CD8-positive, alpha-beta memory T cell (primary cell): ENCODE data around the gene PDGFA. TPM values are rescaled to one million over a fixed set of nuclear protein-coding genes. Genes with fewer than 3 reads are reported as not detected.

Source experiments
- CTCF ChIA-PET: fragments of 350-600 bp; sonication (Branson Sonifier 250); formaldehyde crosslinking; loops from one replicate; lab custom pipeline; 2021; ENCODE audit warnings: antibody characterized with exemption; lab: Charles Lee
- POLR2A ChIA-PET: fragments of 350-600 bp; sonication (Branson Sonifier 250); formaldehyde crosslinking; loops from one replicate; lab custom pipeline; 2021; ENCODE audit warnings: antibody characterized with exemption; lab: Charles Lee
- DNase-seq, 5 donors: peaks; one replicate each; pipeline versions ENCODE4 v3.0.0 to v3.0.0-alpha.2; 2020 to 2022; ENCODE audit warnings: mixed read lengths in 1 of 5
- H3K27ac ChIP-seq: one replicate; pipeline ENCODE4 v1.7.0; 2013; ENCODE audit warnings: low read depth, mild to moderate bottlenecking, low read length, moderate library complexity
- H3K27me3 ChIP-seq: 2 replicates; pipeline ENCODE4 v1.7.0; 2013; ENCODE audit warnings: low read length, mild to moderate bottlenecking; ENCODE audit not compliant: insufficient read depth, poor library complexity, severe bottlenecking
- H3K36me3 ChIP-seq: 2 replicates; pipeline ENCODE4 v1.7.0; 2013; ENCODE audit warnings: mild to moderate bottlenecking, low read length, moderate library complexity; ENCODE audit not compliant: insufficient read depth
- H3K4me1 ChIP-seq: 2 replicates; pipeline ENCODE4 v1.7.0; 2013; ENCODE audit warnings: mild to moderate bottlenecking, low read length, moderate library complexity; ENCODE audit not compliant: insufficient read depth
- H3K4me3 ChIP-seq: 2 replicates; pipeline ENCODE4 v1.7.0; 2013; ENCODE audit warnings: mild to moderate bottlenecking, low read length
- H3K9me3 ChIP-seq: 2 replicates; pipeline ENCODE4 v1.7.0; 2013; ENCODE audit warnings: mild to moderate bottlenecking, low read length
- H3K27ac Mint-ChIP-seq, 8 donors: one replicate each; pipeline ENCODE4 v1.8.0; 2020 to 2021; ENCODE audit warnings: mixed read lengths in 8 of 8, mild to moderate bottlenecking in 6 of 8, inconsistent platforms in 3 of 8, moderate library complexity in 3 of 8
- H3K27me3 Mint-ChIP-seq, 2 donors: one replicate each; pipeline ENCODE4 v1.8.0; 2020 to 2021; ENCODE audit warnings: mixed read lengths in 2 of 2, mild to moderate bottlenecking in 1 of 2, moderate library complexity in 1 of 2
- H3K36me3 Mint-ChIP-seq, 3 donors: one replicate each; pipeline ENCODE4 v1.8.0; 2020 to 2021; ENCODE audit warnings: mixed read lengths in 3 of 3, inconsistent platforms in 1 of 3, mild to moderate bottlenecking in 1 of 3
- H3K4me1 Mint-ChIP-seq, 3 donors: one replicate each; pipeline ENCODE4 v1.8.0; 2020 to 2021; ENCODE audit warnings: mixed read lengths in 3 of 3, inconsistent platforms in 1 of 3, mild to moderate bottlenecking in 1 of 3
- H3K4me3 Mint-ChIP-seq, 7 donors: one replicate each; pipeline ENCODE4 v1.8.0; 2020 to 2021; ENCODE audit warnings: mixed read lengths in 7 of 7, mild to moderate bottlenecking in 6 of 7, moderate library complexity in 4 of 7, inconsistent platforms in 2 of 7
- H3K9me3 Mint-ChIP-seq, 5 donors: one replicate each; pipeline ENCODE4 v1.8.0; 2020 to 2022; ENCODE audit warnings: mixed read lengths in 5 of 5, mild to moderate bottlenecking in 3 of 5, moderate library complexity in 2 of 5, inconsistent platforms in 1 of 5
- polyA plus RNA-seq: library from polyadenylated mRNA; unstranded; fragments of 300-500 nt; fragmentation: Illumina TruSeq; gene quantifications from one replicate; pipeline ENCODE4 v1.2.3, GENCODE V29; 2021
- total RNA-seq, 2 experiments: library from RNA; stranded (reverse); gene quantifications; one replicate each; pipeline ENCODE4 v1.2.3, GENCODE V29; 2021

PDGFA gene
- total and polyA plus RNA-seq, 3 experiments from 2014 or later, result 0.68 to 11.9 (median 11.6) TPM

GRCh38 chr7:459584-460373, 59.9 kb downstream of the PDGFA start:
- Histone ChIP-seq H3K4me1 (no peaks in the 10 kb centered on the region), H3K27me3 (no peaks in the 10 kb centered on the region), H3K4me3 (no peak overlapping the region), H3K9me3 (no peaks in the 10 kb centered on the region), H3K27ac (no peak overlapping the region), H3K36me3 (no peaks in the 10 kb centered on the region)
- Mint-ChIP-seq H3K4me1 (no peaks in the 10 kb centered on the region), H3K27me3 (no peaks in the 10 kb centered on the region), H3K36me3 (no peaks in the 10 kb centered on the region), H3K9me3 (no peaks in the 10 kb centered on the region), H3K27ac (no peak overlapping the region), H3K4me3 (no peak overlapping the region)
- no peak for DNase-seq
- CTCF ChIA-PET, result no interaction called here
- POLR2A ChIA-PET, result no interaction called here

GRCh38 chr7:458511-459245, 61.0 kb downstream of the PDGFA start:
- ChIA-PET CTCF (no interaction called here), POLR2A (no interaction called here)
- Histone ChIP-seq H3K36me3 (no peaks in the 10 kb centered on the region), H3K4me3 (no peak overlapping the region), H3K27me3 (no peaks in the 10 kb centered on the region), H3K27ac (no peak overlapping the region), H3K9me3 (no peaks in the 10 kb centered on the region), H3K4me1 (no peaks in the 10 kb centered on the region)
- peaks cover 0 to under 1% (median 0%) of the 10 kb centered on the region in 5 donors for H3K9me3 Mint-ChIP-seq
- no peaks in the 10 kb centered on the region for H3K36me3 Mint-ChIP-seq
- H3K4me3 Mint-ChIP-seq, result no peak overlapping the region
- DNase-seq, result peak in 1 of 5 donors; percentile 39
- no peak overlapping the region for H3K27ac Mint-ChIP-seq
- H3K4me1 Mint-ChIP-seq, result no peaks in the 10 kb centered on the region
- H3K27me3 Mint-ChIP-seq, result no peaks in the 10 kb centered on the region

GRCh38 chr7:457814-458510, 61.7 kb downstream of the PDGFA start:
- Histone ChIP-seq H3K4me3 (no peak overlapping the region), H3K27ac (no peak overlapping the region), H3K4me1 (no peaks in the 10 kb centered on the region), H3K9me3 (no peaks in the 10 kb centered on the region), H3K36me3 (no peaks in the 10 kb centered on the region), H3K27me3 (no peaks in the 10 kb centered on the region)
- Mint-ChIP-seq H3K27me3 (no peaks in the 10 kb centered on the region), H3K36me3 (no peaks in the 10 kb centered on the region), H3K4me3 (no peak overlapping the region), H3K9me3 (peaks cover 0 to 3% (median 0%) of the 10 kb centered on the region in 5 donors), H3K27ac (no peak overlapping the region), H3K4me1 (no peaks in the 10 kb centered on the region)
- DNase-seq, result peak in 1 of 5 donors; percentile 35
- POLR2A ChIA-PET, result no interaction called here
- CTCF ChIA-PET, result no interaction called here

- H3K9me3 ChIP-seq, result no peaks in the 10 kb centered on the region
- POLR2A ChIA-PET, result no interaction called here
- H3K27me3 Mint-ChIP-seq, result peaks cover 3 to 7% of the 10 kb centered on the region in 2 donors
Observed at GRCh38 chr7:455110-455928, 64.3 kb downstream of the PDGFA start.

GRCh38 chr7:454356-455109, 65.1 kb downstream of the PDGFA start:
- Mint-ChIP-seq H3K36me3 (no peaks in the 10 kb centered on the region), H3K9me3 (peaks cover 0 to 3% (median 0%) of the 10 kb centered on the region in 5 donors), H3K27me3 (peaks cover 3 to 7% of the 10 kb centered on the region in 2 donors), H3K4me3 (no peak overlapping the region), H3K4me1 (peaks cover 7 to 12% (median 9%) of the 10 kb centered on the region in 3 donors), H3K27ac (no peak overlapping the region)
- ChIA-PET POLR2A (no interaction called here), CTCF (no interaction called here)
- Histone ChIP-seq H3K4me3 (no peak overlapping the region), H3K36me3 (no peaks in the 10 kb centered on the region), H3K27ac (no peak overlapping the region), H3K9me3 (no peaks in the 10 kb centered on the region), H3K27me3 (peaks cover 6% of the 10 kb centered on the region), H3K4me1 (no peaks in the 10 kb centered on the region)
- peak in 1 of 5 donors; percentile 39 for DNase-seq

More at GRCh38 chr7:455110-455928, 64.3 kb downstream of the PDGFA start:
- CTCF ChIA-PET, result no interaction called here
- Histone ChIP-seq H3K27me3 (peaks cover 6% of the 10 kb centered on the region), H3K4me1 (no peaks in the 10 kb centered on the region), H3K36me3 (no peaks in the 10 kb centered on the region), H3K27ac (no peak overlapping the region), H3K4me3 (no peak overlapping the region)
- H3K27ac Mint-ChIP-seq, result no peak overlapping the region
- no peaks in the 10 kb centered on the region for H3K36me3 Mint-ChIP-seq
- no peak overlapping the region for H3K4me3 Mint-ChIP-seq
- peaks cover 0 to 3% (median 0%) of the 10 kb centered on the region in 5 donors for H3K9me3 Mint-ChIP-seq
- DNase-seq, result peak in 1 of 5 donors; percentile 42
- H3K4me1 Mint-ChIP-seq, result peaks cover 5 to 10% (median 7%) of the 10 kb centered on the region in 3 donors

GRCh38 chr7:453597-454306, 65.9 kb downstream of the PDGFA start:
- H3K36me3 ChIP-seq, result no peaks in the 10 kb centered on the region
- no peaks in the 10 kb centered on the region for H3K36me3 Mint-ChIP-seq
- no peak overlapping the region for H3K27ac ChIP-seq
- H3K4me3 ChIP-seq, result no peak overlapping the region
- no peak overlapping the region for H3K27ac Mint-ChIP-seq
- H3K9me3 Mint-ChIP-seq, result peaks cover 0 to 3% (median 0%) of the 10 kb centered on the region in 5 donors
- POLR2A ChIA-PET, result no interaction called here
- no peak overlapping the region for H3K4me3 Mint-ChIP-seq
- H3K27me3 ChIP-seq, result peaks cover 6% of the 10 kb centered on the region
- peaks cover 3 to 7% of the 10 kb centered on the region in 2 donors for H3K27me3 Mint-ChIP-seq
- CTCF ChIA-PET, result no interaction called here
- H3K4me1 ChIP-seq, result no peaks in the 10 kb centered on the region
- no peaks in the 10 kb centered on the region for H3K9me3 ChIP-seq
- DNase-seq, result peak in 1 of 5 donors; percentile 39
- peaks cover 7 to 18% (median 10%) of the 10 kb centered on the region in 3 donors for H3K4me1 Mint-ChIP-seq
